Subcutaneous abdominal adipose tissue (tissue), 5 donors: ENCODE results near the gene SLC25A25.

Experiments used
- H3K27ac ChIP-seq: one replicate; pipeline ENCODE4 v1.7.0; 2013; ENCODE audit warnings: low read depth, mild to moderate bottlenecking, inconsistent platforms, low read length, moderate library complexity
- H3K27me3 ChIP-seq, 5 donors: one replicate each; pipeline ENCODE4 v1.7.0; 2013; ENCODE audit warnings: low read length in 5 of 5, inconsistent platforms in 1 of 5; ENCODE audit not compliant: control insufficient read depth in 5 of 5, insufficient read depth in 4 of 5
- H3K36me3 ChIP-seq, 5 donors: one replicate each; pipeline ENCODE4 v1.7.0; 2013; ENCODE audit warnings: low read length in 5 of 5; ENCODE audit not compliant: control insufficient read depth in 5 of 5, insufficient read depth in 5 of 5
- H3K4me1 ChIP-seq, 5 donors: one replicate each; pipeline ENCODE4 v1.7.0; 2013; ENCODE audit warnings: low read length in 5 of 5, mild to moderate bottlenecking in 3 of 5, moderate library complexity in 1 of 5; ENCODE audit not compliant: control insufficient read depth in 5 of 5, insufficient read depth in 5 of 5
- H3K4me3 ChIP-seq, 5 donors: one replicate each; pipeline ENCODE4 v1.7.0; 2013; ENCODE audit warnings: low read length in 5 of 5, low read depth in 1 of 5
- H3K9ac ChIP-seq, 5 donors: one replicate each; pipeline ENCODE4 v1.7.0; 2013; ENCODE audit warnings: low read length in 5 of 5, mild to moderate bottlenecking in 4 of 5, moderate library complexity in 3 of 5
- H3K9me3 ChIP-seq, 5 donors: one replicate each; pipeline ENCODE4 v1.7.0; 2013; ENCODE audit warnings: low read length in 5 of 5; ENCODE audit not compliant: control insufficient read depth in 5 of 5
- donor health status: healthy.
- donor health status: healthy.
- donor health status: healthy.
- donor health status: healthy.
- donor health status: healthy.

Gene SLC25A25

GRCh38 chr9:128150594-128151308 lies 82.7 kb downstream of the SLC25A25 start:
- Histone ChIP-seq H3K4me1 (no peaks in the 10 kb centered on the region), H3K27ac (no peak overlapping the region), H3K36me3 (no peaks in the 10 kb centered on the region), H3K9ac (no peak overlapping the region), H3K27me3 (peaks cover 0 to 4% (median 0%) of the 10 kb centered on the region in 5 donors), H3K4me3 (no peak overlapping the region), H3K9me3 (no peaks in the 10 kb centered on the region)

GRCh38 chr9:128151309-128152132 lies 83.5 kb downstream of the SLC25A25 start:
- Histone ChIP-seq H3K9me3 (no peaks in the 10 kb centered on the region), H3K4me3 (no peak overlapping the region), H3K4me1 (no peaks in the 10 kb centered on the region), H3K27me3 (peaks cover 0 to 4% (median 0%) of the 10 kb centered on the region in 5 donors), H3K27ac (no peak overlapping the region), H3K9ac (no peak overlapping the region), H3K36me3 (no peaks in the 10 kb centered on the region)

- no peaks in the 10 kb centered on the region for H3K4me1 ChIP-seq
- H3K9ac ChIP-seq = no peak overlapping the region
- no peak overlapping the region for H3K4me3 ChIP-seq
- no peak overlapping the region for H3K27ac ChIP-seq
- no peaks in the 10 kb centered on the region for H3K36me3 ChIP-seq
- H3K9me3 ChIP-seq = no peaks in the 10 kb centered on the region
- H3K27me3 ChIP-seq = peaks cover 0 to 4% (median 0%) of the 10 kb centered on the region in 5 donors
Measured at GRCh38 chr9:128152133-128153059, 84.4 kb downstream of the SLC25A25 start.

- H3K4me3 ChIP-seq = no peak overlapping the region
- H3K36me3 ChIP-seq = no peaks in the 10 kb centered on the region
- no peak overlapping the region for H3K9ac ChIP-seq
- no peak overlapping the region for H3K27ac ChIP-seq
- H3K27me3 ChIP-seq = peaks cover 0 to 4% (median 0%) of the 10 kb centered on the region in 5 donors
- no peaks in the 10 kb centered on the region for H3K4me1 ChIP-seq
- no peaks in the 10 kb centered on the region for H3K9me3 ChIP-seq
Measured at GRCh38 chr9:128153060-128153946, 85.3 kb downstream of the SLC25A25 start.

GRCh38 chr9:128153947-128154695 lies 86.1 kb downstream of the SLC25A25 start:
- no peak overlapping the region for H3K9ac ChIP-seq
- H3K36me3 ChIP-seq = no peaks in the 10 kb centered on the region
- peaks cover 0 to 4% (median 0%) of the 10 kb centered on the region in 5 donors for H3K27me3 ChIP-seq
- no peak overlapping the region for H3K4me3 ChIP-seq
- no peak overlapping the region for H3K27ac ChIP-seq
- H3K4me1 ChIP-seq = no peaks in the 10 kb centered on the region
- no peaks in the 10 kb centered on the region for H3K9me3 ChIP-seq

GRCh38 chr9:128155736-128156500 lies 87.9 kb downstream of the SLC25A25 start:
- Histone ChIP-seq H3K9ac (no peak overlapping the region), H3K9me3 (no peaks in the 10 kb centered on the region)

More at GRCh38 chr9:128155736-128156500, 87.9 kb downstream of the SLC25A25 start:
- H3K4me1 ChIP-seq = peaks cover 2 to 14% (median 13%) of the 10 kb centered on the region in 5 donors
- H3K4me3 ChIP-seq = no peak overlapping the region
- no peaks in the 10 kb centered on the region for H3K36me3 ChIP-seq
- H3K27ac ChIP-seq = no peak overlapping the region
- no peaks in the 10 kb centered on the region for H3K27me3 ChIP-seq
